Mesodermal cell (in vitro differentiated cells): Measurements from ENCODE around the gene APLP2.
A peak's percentile ranks its signal among the peaks of the same experiment; 100 is the strongest.

Experiments
- H3K27ac ChIP-seq: 2 replicates; pipeline ENCODE4 v1.7.0; 2013; ENCODE audit warnings: mild to moderate bottlenecking, low read depth, low read length, moderate library complexity; ENCODE audit not compliant: severe bottlenecking
- H3K36me3 ChIP-seq: 2 replicates; pipeline ENCODE4 v1.7.1; 2013; ENCODE audit warnings: mild to moderate bottlenecking, low read length, moderate library complexity; ENCODE audit not compliant: control insufficient read depth, insufficient read depth
- H3K4me1 ChIP-seq: one replicate; pipeline ENCODE4 v1.7.1; 2013; ENCODE audit warnings: mild to moderate bottlenecking, low read length; ENCODE audit not compliant: insufficient read depth, control insufficient read depth, poor library complexity, severe bottlenecking
- H3K4me3 ChIP-seq: 2 replicates; pipeline ENCODE4 v1.7.0; 2013; ENCODE audit warnings: low read length, control low read depth, mild to moderate bottlenecking; ENCODE audit not compliant: insufficient read depth, poor library complexity, severe bottlenecking; ENCODE audit errors: extremely low read depth
- H3K9me3 ChIP-seq: 2 replicates; pipeline ENCODE4 v1.7.1; 2013; ENCODE audit warnings: mild to moderate bottlenecking, low read length, moderate library complexity; ENCODE audit not compliant: control insufficient read depth
- WGBS, 2 experiments: methylation state at CpG; one replicate each; pipeline ENCODE4 v1.1.5; 2013; ENCODE audit warnings: missing lambda C conversion rate in 2 of 2; ENCODE audit not compliant: insufficient coverage in 2 of 2; 5-methylcytosine and 5-hydroxymethylcytosine counted together

The APLP2 gene

GRCh38 chr11:130071211-130071712 lies 1.6 kb downstream of the APLP2 start:
- peak overlapping the region; percentile 69 for H3K4me3 ChIP-seq
- no peaks in the 10 kb centered on the region for H3K9me3 ChIP-seq
- WGBS, 2 experiments, result 20 to 26% methylated on average over 5 to 9 of the region's 11 CpGs
- H3K27ac ChIP-seq, result no peak overlapping the region
- peaks cover 17% of the 10 kb centered on the region for H3K36me3 ChIP-seq
- peaks cover 13% of the 10 kb centered on the region for H3K4me1 ChIP-seq

GRCh38 chr11:130074736-130075135 lies 5.0 kb downstream of the APLP2 start:
- Histone ChIP-seq H3K36me3 (peaks cover 21% of the 10 kb centered on the region), H3K9me3 (no peaks in the 10 kb centered on the region), H3K27ac (no peak overlapping the region), H3K4me1 (peaks cover 11% of the 10 kb centered on the region), H3K4me3 (no peak overlapping the region)
- WGBS, 2 experiments, result 100% methylated on average over 1 to 2 of the region's 2 CpGs

DNA sequence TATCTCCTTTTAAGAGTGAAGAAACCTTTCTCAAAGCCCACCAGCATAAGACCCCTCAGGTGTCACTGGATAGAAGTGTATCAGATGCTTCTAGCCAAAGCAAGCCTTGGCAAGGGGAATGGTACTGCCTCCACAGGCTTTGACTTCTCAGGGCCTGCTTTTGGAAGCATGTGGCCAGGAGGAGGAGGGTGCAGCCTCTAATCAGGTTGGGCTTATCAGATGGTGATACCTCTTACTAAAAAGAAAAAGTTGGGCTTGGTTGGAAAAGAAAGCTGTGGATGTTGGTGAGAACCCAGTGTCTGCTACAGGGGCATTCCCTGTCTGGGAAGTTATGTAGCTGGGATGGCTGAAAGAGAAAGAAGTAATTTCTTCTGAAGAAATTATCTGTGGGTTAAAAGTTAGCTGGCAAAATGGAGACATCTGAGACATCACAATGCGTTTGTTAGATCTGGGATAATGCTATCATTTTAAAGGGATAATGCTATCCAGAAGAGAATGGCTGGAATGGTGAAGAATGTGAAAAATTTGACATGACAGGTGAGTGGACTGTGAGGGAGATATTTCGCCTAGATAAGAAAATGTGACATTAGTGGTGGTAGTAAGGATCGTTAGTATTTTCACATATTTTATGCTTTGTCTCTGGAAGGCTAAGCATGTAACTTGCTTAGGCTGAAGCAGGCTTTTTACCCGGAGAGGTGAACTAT lies 7.2 kb downstream of the APLP2 start:
- peak overlapping the region; percentile 36 for H3K27ac ChIP-seq
- WGBS, 2 experiments, result 77 to 92% methylated on average over 2 to 3 of the region's 4 CpGs
- peaks cover 11% of the 10 kb centered on the region for H3K4me1 ChIP-seq
- H3K9me3 ChIP-seq, result no peaks in the 10 kb centered on the region
- peaks cover 21% of the 10 kb centered on the region for H3K36me3 ChIP-seq
- H3K4me3 ChIP-seq, result no peak overlapping the region

DNA sequence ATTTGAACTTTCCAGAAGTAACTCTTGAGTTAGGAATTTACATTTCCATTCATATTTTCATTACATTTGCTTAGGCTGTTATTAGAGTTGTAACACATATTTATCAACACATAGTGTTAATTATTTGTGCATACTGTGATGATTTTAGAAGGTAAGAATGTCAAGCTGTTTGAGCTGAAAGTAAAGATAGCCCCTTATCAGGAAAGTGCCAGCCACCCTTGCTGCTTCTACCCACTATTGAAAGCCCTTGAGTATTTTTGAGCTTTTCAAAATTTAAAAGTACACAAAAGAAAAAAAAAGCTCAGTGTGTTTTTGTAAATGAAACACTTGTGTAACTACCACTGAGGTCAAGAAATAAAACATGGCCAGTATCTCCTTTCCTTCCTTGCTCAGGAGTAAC lies 8.0 kb downstream of the APLP2 start:
- H3K9me3 ChIP-seq, result no peaks in the 10 kb centered on the region

GRCh38 chr11:130078080-130078479 lies 8.4 kb downstream of the APLP2 start:
- 100% methylated on average over 2 of the region's 6 CpGs; no CpG with 5 or more reads in 1 of the 2 experiments for WGBS, 2 experiments
- peaks cover 28% of the 10 kb centered on the region for H3K36me3 ChIP-seq
- H3K4me3 ChIP-seq, result no peak overlapping the region
- H3K9me3 ChIP-seq, result no peaks in the 10 kb centered on the region
- H3K27ac ChIP-seq, result no peak overlapping the region
- H3K4me1 ChIP-seq, result peaks cover 4% of the 10 kb centered on the region

More for the DNA sequence above, 8.0 kb downstream of the APLP2 start:
- H3K4me1 ChIP-seq, result peaks cover 4% of the 10 kb centered on the region
- H3K4me3 ChIP-seq, result no peak overlapping the region
- H3K36me3 ChIP-seq, result peaks cover 25% of the 10 kb centered on the region
- no peak overlapping the region for H3K27ac ChIP-seq

- 84 to 100% methylated on average over 3 of the region's 6 CpGs for WGBS, 2 experiments
- no peaks in the 10 kb centered on the region for H3K4me1 ChIP-seq
- H3K27ac ChIP-seq, result no peak overlapping the region
- H3K36me3 ChIP-seq, result peaks cover 15% of the 10 kb centered on the region
- H3K4me3 ChIP-seq, result no peak overlapping the region
- no peaks in the 10 kb centered on the region for H3K9me3 ChIP-seq
Measured at GRCh38 chr11:130085671-130086290, 16.1 kb downstream of the APLP2 start.

DNA sequence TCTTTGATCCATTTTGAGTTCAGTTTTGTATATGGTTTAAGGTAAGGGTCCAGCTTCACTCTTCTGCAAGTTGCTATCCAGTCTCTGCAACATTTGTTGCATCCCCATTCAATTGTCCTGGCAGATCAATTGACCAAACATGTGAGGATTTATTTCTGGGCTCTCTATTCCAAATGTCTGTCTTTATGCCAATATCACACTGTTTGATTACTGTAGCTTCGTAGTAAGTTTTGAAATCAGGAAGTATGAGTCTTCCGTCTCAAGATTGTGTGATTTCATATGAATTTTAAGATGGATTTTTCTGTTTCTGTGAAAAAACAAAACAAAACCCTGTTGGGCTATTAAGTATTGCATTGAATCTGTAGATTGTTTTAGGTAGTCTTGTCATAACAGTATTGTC lies 17.0 kb downstream of the APLP2 start:
- WGBS, 2 experiments, result 92 to 100% methylated on average over 1 to 2 of the region's 2 CpGs
- Histone ChIP-seq H3K4me3 (no peak overlapping the region), H3K36me3 (peaks cover 15% of the 10 kb centered on the region), H3K4me1 (no peaks in the 10 kb centered on the region), H3K9me3 (no peaks in the 10 kb centered on the region), H3K27ac (no peak overlapping the region)

- Histone ChIP-seq H3K36me3 (peaks cover 13% of the 10 kb centered on the region), H3K4me1 (no peaks in the 10 kb centered on the region), H3K4me3 (no peak overlapping the region), H3K27ac (no peak overlapping the region), H3K9me3 (no peaks in the 10 kb centered on the region)
- 83% methylated on average over 1 of the region's 7 CpGs; no CpG with 5 or more reads in 1 of the 2 experiments for WGBS, 2 experiments
Measured at GRCh38 chr11:130087294-130087926, 17.7 kb downstream of the APLP2 start.

GRCh38 chr11:130088217-130088616 lies 18.5 kb downstream of the APLP2 start:
- WGBS, 2 experiments, result 94 to 100% methylated on average over 2 of the region's 2 CpGs
- H3K27ac ChIP-seq, result no peak overlapping the region
- H3K36me3 ChIP-seq, result peaks cover 6% of the 10 kb centered on the region
- H3K4me1 ChIP-seq, result no peaks in the 10 kb centered on the region
- no peaks in the 10 kb centered on the region for H3K9me3 ChIP-seq
- H3K4me3 ChIP-seq, result no peak overlapping the region

GRCh38 chr11:130088919-130089673 lies 19.4 kb downstream of the APLP2 start:
- Histone ChIP-seq H3K27ac (no peak overlapping the region), H3K4me3 (no peak overlapping the region), H3K4me1 (no peaks in the 10 kb centered on the region), H3K9me3 (no peaks in the 10 kb centered on the region), H3K36me3 (peaks cover 4% of the 10 kb centered on the region)
- WGBS, 2 experiments, result 95 to 97% methylated on average over 9 of the region's 9 CpGs
